Suppressor macrophage (primary cell): ENCODE results near the gene UTP11.

Source experiments
- DNase-seq, 4 experiments: peaks; one replicate each; pipeline ENCODE4 v3.0.0-alpha.2; 2020 to 2022

The UTP11 gene

GRCh38 chr1:38073534-38074301 is 61.2 kb downstream of the UTP11 start:
- DNase-seq, result no peak

GRCh38 chr1:38074302-38074677 is 61.8 kb downstream of the UTP11 start:
- no peak for DNase-seq
